22Rv1 (cell line): ENCODE results near the gene PDE9A.
"Not testable (repeated sequence)": the region's sequence is repeated elsewhere in the genome, so short reads cannot be mapped to it uniquely, and the experiment has no call there.

Source experiments
- H3K27ac ChIP-seq: fragments of 450-650 bp; 2 replicates; pipeline ENCODE4 v1.5.1; 2017
- ZFX ChIP-seq: fragments of 450-650 bp; IDR thresholded peaks from 2 replicates; pipeline ENCODE4 v1.6.1; 2017; ENCODE audit warnings: antibody characterized with exemption, borderline replicate concordance
- TF ChIP-seq, protein P1 (sequence below): fragments of 450-650 bp; IDR thresholded peaks from 2 replicates; pipeline ENCODE4 v1.5.1; 2017; ENCODE audit warnings: mild to moderate bottlenecking

The PDE9A gene

DNA sequence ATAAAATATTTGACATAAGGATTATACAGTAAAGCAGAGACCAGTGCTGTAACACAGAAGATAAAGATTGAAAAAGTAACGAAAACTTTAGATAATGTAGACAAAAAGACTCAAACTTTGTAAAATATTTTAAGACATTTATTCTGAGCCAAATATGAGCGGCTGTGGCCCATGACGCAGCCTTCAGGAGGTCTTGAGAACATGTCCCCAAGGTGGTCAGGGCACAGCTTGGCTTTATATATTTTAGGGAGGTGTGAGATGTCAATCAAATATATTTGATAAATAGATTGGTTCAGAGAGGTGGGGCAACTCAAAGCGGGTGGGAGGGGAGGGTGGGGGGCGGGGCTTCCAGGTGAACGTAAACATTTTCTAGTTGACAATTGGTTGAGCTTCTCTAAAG lies 144.7 kb downstream of the PDE9A start:
- no peak overlapping the region for H3K27ac ChIP-seq
- TF ChIP-seq ZFX, result no peak

DNA sequence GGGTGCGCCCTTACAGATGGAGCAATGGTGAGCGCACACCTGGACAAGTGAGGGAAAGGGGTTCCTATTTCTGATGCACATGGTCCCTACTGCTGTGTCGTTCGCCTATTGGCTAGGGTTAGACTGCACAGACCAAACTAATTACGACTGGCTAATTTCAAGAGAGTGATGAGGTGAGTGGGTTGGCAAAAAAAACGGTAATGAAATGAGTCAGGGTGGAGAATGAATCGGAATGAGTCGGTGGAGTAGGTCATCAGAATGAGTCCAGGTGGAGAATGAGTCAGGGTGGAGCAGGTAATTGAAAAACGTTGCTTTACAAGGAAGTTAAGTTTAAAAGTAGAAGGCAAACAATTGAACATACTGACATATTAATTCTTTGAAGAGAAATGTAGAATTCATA lies 146.1 kb downstream of the PDE9A start:
- no peak overlapping the region for H3K27ac ChIP-seq
- no peak for TF ChIP-seq ZFX
- TF ChIP-seq, protein P1, sequence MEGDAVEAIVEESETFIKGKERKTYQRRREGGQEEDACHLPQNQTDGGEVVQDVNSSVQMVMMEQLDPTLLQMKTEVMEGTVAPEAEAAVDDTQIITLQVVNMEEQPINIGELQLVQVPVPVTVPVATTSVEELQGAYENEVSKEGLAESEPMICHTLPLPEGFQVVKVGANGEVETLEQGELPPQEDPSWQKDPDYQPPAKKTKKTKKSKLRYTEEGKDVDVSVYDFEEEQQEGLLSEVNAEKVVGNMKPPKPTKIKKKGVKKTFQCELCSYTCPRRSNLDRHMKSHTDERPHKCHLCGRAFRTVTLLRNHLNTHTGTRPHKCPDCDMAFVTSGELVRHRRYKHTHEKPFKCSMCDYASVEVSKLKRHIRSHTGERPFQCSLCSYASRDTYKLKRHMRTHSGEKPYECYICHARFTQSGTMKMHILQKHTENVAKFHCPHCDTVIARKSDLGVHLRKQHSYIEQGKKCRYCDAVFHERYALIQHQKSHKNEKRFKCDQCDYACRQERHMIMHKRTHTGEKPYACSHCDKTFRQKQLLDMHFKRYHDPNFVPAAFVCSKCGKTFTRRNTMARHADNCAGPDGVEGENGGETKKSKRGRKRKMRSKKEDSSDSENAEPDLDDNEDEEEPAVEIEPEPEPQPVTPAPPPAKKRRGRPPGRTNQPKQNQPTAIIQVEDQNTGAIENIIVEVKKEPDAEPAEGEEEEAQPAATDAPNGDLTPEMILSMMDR, result no peak

DNA sequence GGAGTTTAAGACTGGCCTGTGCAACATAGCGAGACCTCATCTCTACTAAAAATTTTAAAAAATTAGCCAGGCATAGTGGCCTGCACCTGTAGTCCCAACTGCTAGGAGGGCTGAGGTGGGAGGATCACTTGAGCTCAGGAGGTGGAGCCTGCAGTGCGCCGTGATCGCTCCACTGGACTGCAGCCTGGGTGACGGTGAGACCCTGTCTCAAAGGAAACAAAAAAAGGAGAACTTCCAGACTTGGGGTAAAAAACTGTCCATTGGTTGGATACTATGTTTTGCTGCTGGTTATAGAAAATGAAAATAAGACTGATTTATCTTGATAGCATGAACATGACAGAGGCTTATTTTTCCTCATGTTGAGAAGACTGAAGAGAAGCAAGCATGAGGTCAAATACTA lies 146.5 kb downstream of the PDE9A start:
- no peak overlapping the region for H3K27ac ChIP-seq
- no peak for TF ChIP-seq ZFX
- TF ChIP-seq, protein P1, result no peak

DNA sequence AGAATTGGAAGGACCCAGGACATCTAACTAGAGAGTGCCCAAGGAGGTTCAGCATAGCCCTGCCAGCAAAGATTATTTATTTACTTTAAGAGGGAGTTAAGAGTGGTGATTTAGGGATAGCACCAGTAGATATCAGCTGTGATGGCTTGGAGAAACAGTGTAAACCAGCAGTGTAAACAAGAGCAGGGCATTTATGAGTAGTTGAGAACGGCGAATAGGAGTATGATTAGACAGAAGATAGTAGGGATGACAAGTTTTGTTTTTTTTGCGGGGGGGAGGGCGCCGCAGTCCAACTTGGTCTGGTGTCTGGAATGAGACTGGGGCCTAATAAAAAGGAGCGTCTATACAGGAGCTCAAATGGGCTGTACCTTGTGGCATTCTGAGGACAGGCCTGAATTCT lies 148.2 kb downstream of the PDE9A start:
- peak overlapping the region; percentile 42 for H3K27ac ChIP-seq

DNA sequence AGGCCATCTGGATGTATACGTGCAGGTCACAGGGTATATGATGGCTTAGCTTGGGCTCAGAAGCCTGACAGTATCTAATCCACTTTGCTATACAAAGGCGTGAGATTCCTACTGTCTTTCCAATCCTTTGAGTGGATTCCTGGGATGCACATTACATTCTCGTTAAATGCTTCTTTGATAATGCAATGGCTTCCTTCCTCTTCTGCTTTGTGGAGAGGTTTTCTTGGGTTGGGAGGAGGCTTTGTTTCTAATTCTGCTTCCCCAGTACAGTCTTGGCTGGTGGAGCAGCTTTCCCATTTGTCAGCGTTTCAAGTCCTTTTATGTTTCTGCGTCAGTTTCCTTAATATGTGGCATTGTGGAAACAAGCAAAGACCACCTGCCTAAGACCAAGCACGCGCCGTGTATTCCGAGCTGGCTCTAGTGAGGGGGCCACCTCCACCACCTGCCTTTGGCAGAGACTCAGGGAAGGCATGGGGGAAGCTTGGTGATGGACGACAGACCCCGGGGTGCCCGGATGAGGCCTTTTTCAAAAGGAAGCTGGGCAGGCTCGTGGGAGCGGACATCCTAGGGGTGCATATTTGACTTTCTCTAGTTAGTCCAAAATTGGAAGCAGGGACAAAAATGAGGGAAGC lies 153.2 kb downstream of the PDE9A start:
- H3K27ac ChIP-seq, result no peak overlapping the region
- no peak for TF ChIP-seq ZFX
- TF ChIP-seq, protein P1, result no peak

DNA sequence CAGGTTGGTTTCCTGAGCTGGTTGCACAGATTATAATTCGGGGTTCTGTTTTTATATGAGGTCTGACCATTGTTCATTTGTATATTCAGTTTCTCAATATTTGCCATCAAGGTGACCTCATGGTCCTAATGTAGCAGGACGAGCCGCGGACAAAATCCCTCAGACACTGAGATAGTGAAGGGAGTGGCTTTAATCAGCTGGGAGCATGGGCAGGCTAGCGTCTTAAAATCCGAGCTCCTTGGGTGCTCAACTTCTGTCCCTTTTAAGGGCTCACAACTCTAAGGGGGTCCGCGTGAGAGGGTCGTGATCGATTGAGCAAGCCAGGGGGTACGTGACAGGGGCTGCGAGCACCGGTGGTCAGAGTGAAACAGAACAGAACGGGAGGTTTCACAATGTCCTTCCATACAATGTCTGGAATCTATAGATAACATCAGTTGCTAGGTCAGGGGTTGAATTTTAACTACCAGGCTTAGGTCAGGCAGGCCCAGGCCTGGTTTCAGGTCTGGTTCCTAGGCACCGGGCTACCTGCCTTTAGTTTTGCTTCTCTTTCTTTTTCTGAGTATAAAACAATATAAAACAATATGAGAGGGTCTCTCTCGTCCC lies 154.0 kb downstream of the PDE9A start:
- H3K27ac ChIP-seq, result not testable (repeated sequence)

DNA sequence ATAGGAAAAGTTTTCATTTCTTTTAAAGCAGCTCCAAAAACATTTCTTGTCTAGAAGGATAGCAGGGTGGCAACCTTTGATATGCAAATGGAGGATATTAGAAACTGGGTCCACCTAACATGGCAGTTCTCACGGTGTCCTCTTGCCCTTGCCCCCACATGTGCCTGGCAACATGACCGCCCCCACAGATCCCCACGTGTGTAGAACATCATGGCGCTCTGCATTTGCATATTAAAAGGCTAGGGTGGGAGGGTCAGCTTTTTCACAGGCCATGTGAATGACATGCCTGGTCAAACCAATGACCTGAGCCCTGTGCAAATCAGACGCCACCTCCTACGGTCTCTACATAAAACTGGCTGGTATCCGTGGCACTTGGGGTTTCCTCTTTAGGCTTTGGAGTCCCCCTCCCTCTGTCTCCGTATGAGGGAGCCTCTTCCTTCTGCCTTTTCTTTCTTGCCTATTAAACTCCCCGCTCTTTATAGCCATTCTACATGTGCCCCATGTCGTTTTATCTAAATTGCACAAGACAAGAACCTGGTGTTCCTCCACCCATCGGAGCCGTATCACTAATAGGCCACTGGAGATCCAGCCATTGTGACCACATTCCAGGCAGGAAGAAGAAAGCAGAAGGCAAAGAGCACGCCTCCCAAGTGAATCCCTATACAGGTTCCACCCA lies 154.7 kb downstream of the PDE9A start:
- no peak for TF ChIP-seq ZFX
- TF ChIP-seq, protein P1, result no peak
- H3K27ac ChIP-seq, result no peak overlapping the region

DNA sequence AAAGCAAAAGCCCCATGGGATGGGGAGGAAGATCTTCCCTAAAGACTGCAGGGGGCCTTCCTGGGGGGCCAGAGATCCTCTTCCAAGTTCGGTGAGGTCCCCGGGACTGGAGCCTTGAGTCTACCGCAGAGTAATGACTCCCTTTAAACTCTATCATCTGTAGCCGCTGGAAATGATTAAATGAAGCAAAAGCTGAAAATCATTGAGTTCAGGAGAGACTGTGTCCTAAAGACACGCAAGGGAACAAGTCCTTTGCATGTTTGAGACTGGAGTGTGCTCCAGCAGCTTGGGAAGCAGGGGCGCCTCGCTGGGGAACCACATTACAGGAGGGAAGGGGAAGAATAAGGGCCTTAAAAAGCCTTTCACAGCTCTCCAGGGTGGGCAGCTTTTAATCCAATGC lies 155.8 kb downstream of the PDE9A start:
- H3K27ac ChIP-seq, result no peak overlapping the region
- TF ChIP-seq, protein P1, result no peak
- TF ChIP-seq ZFX, result no peak
